Measurements from ENCODE around the gene SLC7A11.

DNA sequence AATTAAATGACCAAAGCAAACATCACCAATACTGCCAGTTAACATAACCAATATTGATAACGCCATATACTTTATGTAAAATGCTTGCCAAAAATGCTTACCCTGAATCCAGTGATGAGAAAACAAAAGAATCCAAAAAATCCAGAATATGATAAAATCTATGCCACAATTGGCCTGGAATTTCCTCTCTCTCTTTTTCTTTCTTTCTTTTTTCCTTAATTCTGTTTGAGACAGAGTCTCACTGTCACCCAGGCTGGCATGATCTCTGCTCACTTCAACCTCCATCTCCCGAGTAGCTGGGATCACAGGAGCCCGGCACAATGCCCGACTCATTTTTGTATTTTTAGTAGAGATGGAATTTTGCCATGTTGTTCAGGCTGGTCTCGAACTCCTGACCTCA is 9.8 kb upstream of the SLC7A11 start:
- TF ChIP-seq, protein P1, sequence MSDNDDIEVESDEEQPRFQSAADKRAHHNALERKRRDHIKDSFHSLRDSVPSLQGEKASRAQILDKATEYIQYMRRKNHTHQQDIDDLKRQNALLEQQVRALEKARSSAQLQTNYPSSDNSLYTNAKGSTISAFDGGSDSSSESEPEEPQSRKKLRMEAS (IDR thresholded peaks at IDR 0.05; ENCODE audit: low read depth, low read length): no peak
- no peak for TF ChIP-seq POLR2AphosphoS2 (IDR thresholded peaks at IDR 0.05; ENCODE audit: low read depth, low read length)
- no peak for TF ChIP-seq EZH2 (IDR thresholded peaks at IDR 0.05; ENCODE audit: borderline replicate concordance, control insufficient read depth, low read depth, low read length)
- TF ChIP-seq, protein P2, sequence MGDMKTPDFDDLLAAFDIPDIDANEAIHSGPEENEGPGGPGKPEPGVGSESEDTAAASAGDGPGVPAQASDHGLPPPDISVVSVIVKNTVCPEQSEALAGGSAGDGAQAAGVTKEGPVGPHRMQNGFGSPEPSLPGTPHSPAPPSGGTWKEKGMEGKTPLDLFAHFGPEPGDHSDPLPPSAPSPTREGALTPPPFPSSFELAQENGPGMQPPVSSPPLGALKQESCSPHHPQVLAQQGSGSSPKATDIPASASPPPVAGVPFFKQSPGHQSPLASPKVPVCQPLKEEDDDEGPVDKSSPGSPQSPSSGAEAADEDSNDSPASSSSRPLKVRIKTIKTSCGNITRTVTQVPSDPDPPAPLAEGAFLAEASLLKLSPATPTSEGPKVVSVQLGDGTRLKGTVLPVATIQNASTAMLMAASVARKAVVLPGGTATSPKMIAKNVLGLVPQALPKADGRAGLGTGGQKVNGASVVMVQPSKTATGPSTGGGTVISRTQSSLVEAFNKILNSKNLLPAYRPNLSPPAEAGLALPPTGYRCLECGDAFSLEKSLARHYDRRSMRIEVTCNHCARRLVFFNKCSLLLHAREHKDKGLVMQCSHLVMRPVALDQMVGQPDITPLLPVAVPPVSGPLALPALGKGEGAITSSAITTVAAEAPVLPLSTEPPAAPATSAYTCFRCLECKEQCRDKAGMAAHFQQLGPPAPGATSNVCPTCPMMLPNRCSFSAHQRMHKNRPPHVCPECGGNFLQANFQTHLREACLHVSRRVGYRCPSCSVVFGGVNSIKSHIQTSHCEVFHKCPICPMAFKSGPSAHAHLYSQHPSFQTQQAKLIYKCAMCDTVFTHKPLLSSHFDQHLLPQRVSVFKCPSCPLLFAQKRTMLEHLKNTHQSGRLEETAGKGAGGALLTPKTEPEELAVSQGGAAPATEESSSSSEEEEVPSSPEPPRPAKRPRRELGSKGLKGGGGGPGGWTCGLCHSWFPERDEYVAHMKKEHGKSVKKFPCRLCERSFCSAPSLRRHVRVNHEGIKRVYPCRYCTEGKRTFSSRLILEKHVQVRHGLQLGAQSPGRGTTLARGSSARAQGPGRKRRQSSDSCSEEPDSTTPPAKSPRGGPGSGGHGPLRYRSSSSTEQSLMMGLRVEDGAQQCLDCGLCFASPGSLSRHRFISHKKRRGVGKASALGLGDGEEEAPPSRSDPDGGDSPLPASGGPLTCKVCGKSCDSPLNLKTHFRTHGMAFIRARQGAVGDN (IDR thresholded peaks at IDR 0.05): no peak
- TF ChIP-seq ZNF384 (IDR thresholded peaks at IDR 0.05; ENCODE audit: borderline replicate concordance, low read depth, low read length): no peak
- no peak for TF ChIP-seq POLR2A (IDR thresholded peaks at IDR 0.05; ENCODE audit: low read depth, low read length)
- TF ChIP-seq CEBPB (IDR thresholded peaks at IDR 0.05; ENCODE audit: borderline replicate concordance in 1 of 2, low read depth in 2 of 2, low read length in 2 of 2): no peak
- no peak for TF ChIP-seq GATAD2B (conservative IDR thresholded peaks at IDR 0.05; ENCODE audit: low read depth)
